ENCODE measurements around the gene NTN5. TPM values are rescaled to one million over a fixed set of nuclear protein-coding genes. Genes with fewer than 3 reads are reported as not detected.

Gene NTN5
- total RNA-seq, 1 donor from 2014 or later = 0.11 TPM

- Histone ChIP-seq H4K20me1 (ENCODE audit: insufficient read depth, low read length) (peaks cover 52% of the 10 kb centered on the region), H3K9ac (ENCODE audit: low read length) (peak overlapping the region; percentile 99), H3K4me3 (ENCODE audit: insufficient read depth, low read depth, low read length) (no peak overlapping the region), H3K4me1 (ENCODE audit: insufficient read depth, low read length) (peaks cover 38% of the 10 kb centered on the region), H2AFZ (ENCODE audit: low read depth, low read length) (no peak overlapping the region), H3K27ac (ENCODE audit: low read depth, low read length) (no peak overlapping the region), H3K9me3 (ENCODE audit: insufficient read depth, low read depth, low read length) (no peaks in the 10 kb centered on the region), H3K36me3 (ENCODE audit: insufficient read depth, low read length) (peaks cover 21% of the 10 kb centered on the region), H3K27me3 (ENCODE audit: insufficient read depth, low read length) (no peaks in the 10 kb centered on the region), H3K4me2 (ENCODE audit: low read length) (peak overlapping the region; percentile 93), H3K79me2 (ENCODE audit: insufficient read depth, low read length) (peaks cover 48% of the 10 kb centered on the region)
- peaks cover 16% of the 10 kb centered on the region for H3K36me3 Mint-ChIP-seq (ENCODE audit: low read depth, unreplicated experiment)
- peaks cover 29% of the 10 kb centered on the region for H3K4me1 Mint-ChIP-seq (ENCODE audit: low read depth, unreplicated experiment)
- TF ChIP-seq, protein P1, sequence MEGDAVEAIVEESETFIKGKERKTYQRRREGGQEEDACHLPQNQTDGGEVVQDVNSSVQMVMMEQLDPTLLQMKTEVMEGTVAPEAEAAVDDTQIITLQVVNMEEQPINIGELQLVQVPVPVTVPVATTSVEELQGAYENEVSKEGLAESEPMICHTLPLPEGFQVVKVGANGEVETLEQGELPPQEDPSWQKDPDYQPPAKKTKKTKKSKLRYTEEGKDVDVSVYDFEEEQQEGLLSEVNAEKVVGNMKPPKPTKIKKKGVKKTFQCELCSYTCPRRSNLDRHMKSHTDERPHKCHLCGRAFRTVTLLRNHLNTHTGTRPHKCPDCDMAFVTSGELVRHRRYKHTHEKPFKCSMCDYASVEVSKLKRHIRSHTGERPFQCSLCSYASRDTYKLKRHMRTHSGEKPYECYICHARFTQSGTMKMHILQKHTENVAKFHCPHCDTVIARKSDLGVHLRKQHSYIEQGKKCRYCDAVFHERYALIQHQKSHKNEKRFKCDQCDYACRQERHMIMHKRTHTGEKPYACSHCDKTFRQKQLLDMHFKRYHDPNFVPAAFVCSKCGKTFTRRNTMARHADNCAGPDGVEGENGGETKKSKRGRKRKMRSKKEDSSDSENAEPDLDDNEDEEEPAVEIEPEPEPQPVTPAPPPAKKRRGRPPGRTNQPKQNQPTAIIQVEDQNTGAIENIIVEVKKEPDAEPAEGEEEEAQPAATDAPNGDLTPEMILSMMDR (IDR thresholded peaks at IDR 0.05; ENCODE audit: insufficient read depth, low read depth, low read length) = no peak
- no peak for TF ChIP-seq EZH2 (IDR thresholded peaks at IDR 0.05; ENCODE audit: insufficient read depth, low read length)
- FAIRE-seq (no peak), DNase-seq (ENCODE audit: low read depth) (no peak)
- H3K27ac Mint-ChIP-seq (ENCODE audit: unreplicated experiment) = peak overlapping the region; percentile 72
- no peaks in the 10 kb centered on the region for H3K27me3 Mint-ChIP-seq (ENCODE audit: low read depth, unreplicated experiment)
- H3K4me3 Mint-ChIP-seq (ENCODE audit: unreplicated experiment) = peak overlapping the region; percentile 99
- no peaks in the 10 kb centered on the region for H3K9me3 Mint-ChIP-seq (ENCODE audit: unreplicated experiment)
Measured at GRCh38 chr19:48615231-48616040, 57.4 kb downstream of the NTN5 start.

DNA sequence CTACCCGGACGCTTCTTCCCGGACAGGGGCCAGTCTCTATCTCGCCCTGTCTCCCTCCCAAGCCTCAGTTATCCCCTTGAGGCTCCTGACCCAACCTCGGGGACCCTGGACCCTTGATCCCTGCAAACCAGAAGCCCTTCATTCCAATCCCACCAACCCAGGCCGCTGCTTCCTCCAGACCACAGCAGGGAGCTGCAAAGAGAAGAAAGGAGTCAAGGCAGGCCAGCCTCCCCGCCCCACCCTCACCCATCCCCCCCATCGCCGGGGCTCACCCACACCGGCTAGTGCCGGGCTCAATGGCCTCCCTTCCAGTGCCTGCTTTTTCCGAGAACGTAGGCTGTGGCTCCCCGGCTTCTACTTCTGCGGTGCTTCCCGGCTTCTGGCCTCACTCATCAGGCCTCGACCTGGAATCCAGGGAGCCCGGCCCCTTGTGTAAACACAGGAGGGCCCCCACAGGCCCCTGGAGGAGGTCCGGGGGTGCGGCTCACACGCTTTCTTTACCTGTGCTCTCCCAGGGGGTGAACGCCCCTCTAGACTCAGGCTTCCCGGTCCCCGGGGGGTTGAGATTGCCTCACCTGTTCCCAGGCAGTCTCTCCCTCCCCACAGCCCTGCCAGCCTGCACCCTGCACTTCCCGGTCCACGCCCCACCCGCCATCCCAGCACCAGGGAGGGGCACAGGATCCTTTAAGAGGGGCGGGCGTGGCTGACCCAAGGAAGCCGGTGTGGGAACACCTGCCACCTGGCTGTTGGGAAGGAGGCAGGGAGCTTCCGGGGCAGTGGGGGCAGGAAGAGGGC lies 58.2 kb downstream of the NTN5 start, which contains the start of gene FAM83E:
Gene FAM83E (minus strand): TSS at position 641 of the 795 bp plus-strand sequence. CDS start 1,704 bp downstream, outside the sequence.
- Histone ChIP-seq H3K4me3 (ENCODE audit: insufficient read depth, low read depth, low read length) (no peak within 1 kb of the TSS), H3K9ac (ENCODE audit: low read length) (peak within 1 kb of the TSS; percentile 99), H3K27ac (ENCODE audit: low read depth, low read length) (no peak within 1 kb of the TSS), H4K20me1 (ENCODE audit: insufficient read depth, low read length) (peaks cover 52% of the 10 kb centered on the region), H3K79me2 (ENCODE audit: insufficient read depth, low read length) (peaks cover 40% of the 10 kb centered on the region), H3K36me3 (ENCODE audit: insufficient read depth, low read length) (peaks cover 21% of the 10 kb centered on the region), H3K4me2 (ENCODE audit: low read length) (peak within 1 kb of the TSS; percentile 93), H3K4me1 (ENCODE audit: insufficient read depth, low read length) (peaks cover 32% of the 10 kb centered on the region), H3K27me3 (ENCODE audit: insufficient read depth, low read length) (no peaks in the 10 kb centered on the region), H3K9me3 (ENCODE audit: insufficient read depth, low read depth, low read length) (no peaks in the 10 kb centered on the region), H2AFZ (ENCODE audit: low read depth, low read length) (no peak within 1 kb of the TSS)
- FAIRE-seq = no peak
- DNase-seq (ENCODE audit: low read depth) = no peak
- Mint-ChIP-seq H3K36me3 (ENCODE audit: low read depth, unreplicated experiment) (peaks cover 16% of the 10 kb centered on the region), H3K4me3 (ENCODE audit: unreplicated experiment) (peak within 1 kb of the TSS; percentile 99), H3K9me3 (ENCODE audit: unreplicated experiment) (no peaks in the 10 kb centered on the region), H3K4me1 (ENCODE audit: low read depth, unreplicated experiment) (peaks cover 25% of the 10 kb centered on the region), H3K27me3 (ENCODE audit: low read depth, unreplicated experiment) (no peaks in the 10 kb centered on the region), H3K27ac (ENCODE audit: unreplicated experiment) (peak within 1 kb of the TSS; percentile 85)
- TF ChIP-seq EZH2 (IDR thresholded peaks at IDR 0.05; ENCODE audit: insufficient read depth, low read length) = no peak
- TF ChIP-seq, protein P1 (IDR thresholded peaks at IDR 0.05; ENCODE audit: insufficient read depth, low read depth, low read length) = no peak
